Fibroblast of villous mesenchyme (primary cell): Measurements from ENCODE around the gene ARHGAP45. TPM values are rescaled to one million over a fixed set of nuclear protein-coding genes. Genes with fewer than 3 reads are reported as not detected.

Experiments
- DNase-seq: peaks from one replicate; pipeline ENCODE4 v3.0.0-alpha.2; 2010; ENCODE audit warnings: low read depth
- H3K4me3 ChIP-seq: 2 replicates; pipeline ENCODE4 v1.5.1; 2011; ENCODE audit warnings: low read depth, mild to moderate bottlenecking, low read length
- CTCF ChIP-seq: IDR thresholded peaks from 2 replicates; pipeline ENCODE4 v1.5.1; 2012; ENCODE audit warnings: low read depth, mild to moderate bottlenecking, low read length; ENCODE audit not compliant: insufficient read depth
- total RNA-seq: library from RNA; depleted of rRNA; stranded (reverse); fragments of >200 nt; gene quantifications from 2 replicates; pipeline ENCODE4 v1.2.3, GENCODE V29; 2012

Gene ARHGAP45
- total RNA-seq, 1 donor = 0.43 TPM

- no peak for DNase-seq
- no peak for TF ChIP-seq CTCF
- H3K4me3 ChIP-seq = no peak overlapping the region
Observed at GRCh38 chr19:1084024-1084868, 17.3 kb downstream of the ARHGAP45 start.

- no peak overlapping the region for H3K4me3 ChIP-seq
- TF ChIP-seq CTCF = no peak
- no peak for DNase-seq
Observed at GRCh38 chr19:1085053-1085658, 18.2 kb downstream of the ARHGAP45 start.

- no peak for DNase-seq
- no peak overlapping the region for H3K4me3 ChIP-seq
- no peak for TF ChIP-seq CTCF
Observed at GRCh38 chr19:1085676-1086442, 18.9 kb downstream of the ARHGAP45 start.

- no peak overlapping the region for H3K4me3 ChIP-seq
- no peak for DNase-seq
- no peak for TF ChIP-seq CTCF
Observed at GRCh38 chr19:1086613-1087012, 19.6 kb downstream of the ARHGAP45 start.

- H3K4me3 ChIP-seq = no peak overlapping the region
- no peak for TF ChIP-seq CTCF
- no peak for DNase-seq
Observed at GRCh38 chr19:1087813-1088415, 20.9 kb downstream of the ARHGAP45 start.

GRCh38 chr19:1088416-1089010 is 21.5 kb downstream of the ARHGAP45 start:
- H3K4me3 ChIP-seq = no peak overlapping the region
- no peak for TF ChIP-seq CTCF
- no peak for DNase-seq
